Endothelial cell (in vitro differentiated cells): Measurements from ENCODE around the gene WDR41. TPM values are rescaled to one million over a fixed set of nuclear protein-coding genes. Genes with fewer than 3 reads are reported as not detected.
"Not testable (repeated sequence)": the region's sequence is repeated elsewhere in the genome, so short reads cannot be mapped to it uniquely, and the experiment has no call there.

Experiments
- DNase-seq: peaks from one replicate; pipeline ENCODE4 v3.0.0; 2021; ENCODE audit warnings: low spot score
- H3K27ac Mint-ChIP-seq: one replicate; pipeline ENCODE4 v1.8.0; 2021; ENCODE audit warnings: mixed read lengths, inconsistent platforms; ENCODE audit not compliant: unreplicated experiment
- H3K27me3 Mint-ChIP-seq: one replicate; pipeline ENCODE4 v1.8.0; 2021; ENCODE audit warnings: mild to moderate bottlenecking, moderate library complexity, mixed read lengths, inconsistent platforms; ENCODE audit not compliant: unreplicated experiment
- H3K36me3 Mint-ChIP-seq: one replicate; pipeline ENCODE4 v1.8.0; 2021; ENCODE audit warnings: mild to moderate bottlenecking, low read depth, mixed read lengths, inconsistent platforms; ENCODE audit not compliant: unreplicated experiment
- H3K4me1 Mint-ChIP-seq: one replicate; pipeline ENCODE4 v1.8.0; 2021; ENCODE audit warnings: mild to moderate bottlenecking, mixed read lengths, inconsistent platforms; ENCODE audit not compliant: unreplicated experiment
- H3K4me3 Mint-ChIP-seq: one replicate; pipeline ENCODE4 v1.8.0; 2021; ENCODE audit warnings: mild to moderate bottlenecking, mixed read lengths, inconsistent platforms; ENCODE audit not compliant: unreplicated experiment
- H3K9me3 Mint-ChIP-seq: one replicate; pipeline ENCODE4 v1.8.0; 2021; ENCODE audit warnings: mixed read lengths, inconsistent platforms; ENCODE audit not compliant: unreplicated experiment
- CTCF ChIP-seq: fragments of 200-600 bp; sonication (generic); IDR thresholded peaks from one replicate; pipeline ENCODE4 v1.5.0; 2021; ENCODE audit warnings: antibody characterized with exemption; ENCODE audit not compliant: unreplicated experiment
- total RNA-seq: library from RNA; stranded (reverse); fragmentation: NEBNext Ultra II Directional; extraction: Animal tissue kit (Norgen Biotek cat#: 25700); gene quantifications from one replicate; pipeline ENCODE4 v1.2.1, GENCODE V29; 2021; ENCODE audit not compliant: unreplicated experiment

WDR41 gene
- total RNA-seq, 1 donor from 2014 or later, result 47.4 TPM

GRCh38 chr5:77391240-77391765 is 100.8 kb downstream of the WDR41 start:
- no peak for TF ChIP-seq CTCF
- no peaks in the 10 kb centered on the region for H3K9me3 Mint-ChIP-seq
- DNase-seq, result no peak
- no peaks in the 10 kb centered on the region for H3K4me1 Mint-ChIP-seq
- H3K36me3 Mint-ChIP-seq, result no peaks in the 10 kb centered on the region
- H3K27me3 Mint-ChIP-seq, result no peaks in the 10 kb centered on the region
- no peak overlapping the region for H3K4me3 Mint-ChIP-seq
- H3K27ac Mint-ChIP-seq, result no peak overlapping the region

DNA sequence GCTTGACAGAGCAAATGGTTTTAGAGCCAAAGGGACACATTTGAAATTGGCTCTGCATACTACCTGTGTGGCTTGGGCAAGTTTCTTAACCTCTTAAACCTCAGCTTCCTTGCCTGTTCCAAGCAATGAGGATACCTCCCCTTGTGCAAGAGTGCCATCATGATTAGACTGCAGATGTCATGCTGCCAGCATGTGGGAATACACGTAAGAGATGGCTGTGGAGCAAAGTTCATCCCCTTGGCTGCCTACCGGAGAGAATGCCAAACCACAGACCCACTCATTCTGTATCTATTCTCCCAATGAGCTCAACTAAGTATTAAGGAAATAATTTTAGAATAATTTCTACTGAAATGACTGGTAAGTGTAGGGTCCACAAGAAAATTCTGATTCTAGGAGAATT is 101.3 kb downstream of the WDR41 start:
- no peak for TF ChIP-seq CTCF
- no peaks in the 10 kb centered on the region for H3K27me3 Mint-ChIP-seq
- no peaks in the 10 kb centered on the region for H3K36me3 Mint-ChIP-seq
- H3K27ac Mint-ChIP-seq, result no peak overlapping the region
- no peak for DNase-seq
- no peak overlapping the region for H3K4me3 Mint-ChIP-seq
- H3K4me1 Mint-ChIP-seq, result no peaks in the 10 kb centered on the region
- no peaks in the 10 kb centered on the region for H3K9me3 Mint-ChIP-seq

DNA sequence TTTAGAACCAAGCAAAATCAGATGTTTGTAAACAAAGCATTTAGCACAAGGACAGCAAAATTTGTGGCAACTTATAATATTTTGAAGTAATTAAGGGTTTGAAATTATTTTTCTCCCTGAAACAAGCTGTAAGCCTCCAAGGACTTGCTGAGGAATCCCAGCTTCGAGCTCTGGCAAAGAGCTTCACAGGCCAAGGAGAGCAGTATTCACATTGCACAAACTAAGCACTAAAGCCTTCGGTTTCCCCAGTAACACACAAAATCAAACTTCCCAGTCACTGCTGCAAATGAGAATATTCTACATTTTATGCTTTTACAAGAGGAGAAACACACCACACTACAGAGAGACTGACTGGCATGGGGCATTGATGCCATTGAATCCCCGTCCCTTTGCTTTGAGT is 101.9 kb downstream of the WDR41 start:
- no peaks in the 10 kb centered on the region for H3K9me3 Mint-ChIP-seq
- H3K4me3 Mint-ChIP-seq, result no peak overlapping the region
- no peak for TF ChIP-seq CTCF
- no peaks in the 10 kb centered on the region for H3K4me1 Mint-ChIP-seq
- H3K27me3 Mint-ChIP-seq, result no peaks in the 10 kb centered on the region
- DNase-seq, result no peak
- H3K36me3 Mint-ChIP-seq, result no peaks in the 10 kb centered on the region
- H3K27ac Mint-ChIP-seq, result no peak overlapping the region

DNA sequence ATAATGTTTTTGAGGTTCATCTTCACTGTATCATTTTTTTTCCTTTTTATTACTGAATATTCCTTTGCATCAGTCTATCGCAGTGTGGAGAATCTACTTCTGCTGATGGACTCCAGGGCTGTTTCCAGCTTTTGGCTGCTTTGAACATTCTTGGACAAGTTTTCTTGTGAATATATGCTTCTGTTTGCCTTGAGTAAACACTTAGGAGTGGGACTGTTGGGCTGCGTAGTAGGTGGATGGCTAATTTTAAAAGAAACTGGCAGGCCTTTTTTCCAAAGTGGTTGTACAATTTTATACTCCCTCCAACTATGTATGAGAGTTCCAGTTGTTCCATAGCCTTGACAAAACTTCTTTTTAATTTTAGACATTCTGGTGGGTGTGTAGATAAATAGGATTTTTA is 102.4 kb downstream of the WDR41 start:
- no peak for DNase-seq
- Mint-ChIP-seq H3K27ac (no peak overlapping the region), H3K36me3 (no peaks in the 10 kb centered on the region), H3K27me3 (no peaks in the 10 kb centered on the region), H3K9me3 (no peaks in the 10 kb centered on the region), H3K4me1 (no peaks in the 10 kb centered on the region), H3K4me3 (no peak overlapping the region)
- no peak for TF ChIP-seq CTCF

DNA sequence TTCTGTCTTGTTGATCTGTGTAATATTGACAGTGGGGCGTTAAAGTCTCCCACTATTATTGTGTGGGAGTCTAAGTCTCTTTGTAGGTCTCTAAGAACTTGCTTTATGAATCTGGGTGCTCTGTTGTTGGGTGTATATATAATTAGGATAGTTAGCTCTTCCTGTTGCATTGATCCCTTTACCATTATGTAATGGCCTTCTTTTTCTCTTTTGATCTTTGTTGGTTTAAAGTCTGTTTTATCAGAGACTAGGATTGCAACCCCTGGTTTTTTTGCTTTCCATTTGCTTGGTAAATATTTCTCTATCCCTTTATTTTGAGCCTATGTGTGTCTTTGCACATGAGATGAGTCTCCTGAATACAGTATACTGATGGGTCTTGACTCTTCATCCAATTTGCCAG is 105.8 kb downstream of the WDR41 start:
- not testable (repeated sequence) for H3K27ac Mint-ChIP-seq, H3K9me3 Mint-ChIP-seq, H3K4me1 Mint-ChIP-seq, H3K27me3 Mint-ChIP-seq, H3K4me3 Mint-ChIP-seq, DNase-seq, H3K36me3 Mint-ChIP-seq

DNA sequence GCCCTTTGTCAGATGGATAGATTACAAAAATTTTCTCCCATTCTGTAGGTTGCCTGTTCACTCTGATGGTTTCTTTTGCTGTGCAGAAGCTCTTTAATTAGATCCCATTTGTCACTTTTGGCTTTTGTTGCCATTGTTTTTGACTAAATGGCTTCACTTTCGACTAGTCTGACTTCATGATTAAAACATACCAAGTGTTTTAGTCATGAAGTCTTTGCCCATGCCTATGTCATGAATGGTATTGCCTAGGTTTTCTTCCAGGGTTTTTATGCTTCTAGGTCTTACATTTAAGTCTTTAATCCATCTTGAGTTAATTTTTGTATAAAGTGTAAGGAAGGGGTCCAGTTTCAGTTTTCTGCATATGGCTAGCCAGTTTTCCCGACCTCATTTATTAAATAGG is 108.8 kb downstream of the WDR41 start:
- H3K4me3 Mint-ChIP-seq, result not testable (repeated sequence)

More for the DNA sequence above, 108.8 kb downstream of the WDR41 start:
- not testable (repeated sequence) for H3K9me3 Mint-ChIP-seq, DNase-seq, H3K27me3 Mint-ChIP-seq, H3K36me3 Mint-ChIP-seq, H3K27ac Mint-ChIP-seq, H3K4me1 Mint-ChIP-seq

Other genes with a start within 250 kb of the WDR41 start
- not detected for gene OTP, start 146.4 kb upstream of the WDR41 start, total RNA-seq